SK-N-SH treated with all-trans-retinoic acid at 6 μM for 48 hours (cell line): ENCODE data around the gene PIGBOS1.
A peak's percentile ranks its signal among the peaks of the same experiment; 100 is the strongest.

ENCODE experiments used
- ATAC-seq: fragments of 200-7000 bp; cut with Tn5 transposase; 3 replicates; pipeline ENCODE4 v1.9.1; 2020; ENCODE audit warnings: mild to moderate bottlenecking, moderate library complexity
- ARNTL ChIP-seq: fragments of 450-650 bp; formaldehyde crosslinking; IDR thresholded peaks from 2 replicates; pipeline ENCODE4 v1.5.0; 2020; ENCODE audit warnings: low read depth, mild to moderate bottlenecking, moderate library complexity, borderline replicate concordance
- BACH2 ChIP-seq: fragments of 250-450 bp; sonication (Bioruptor Pico); IDR thresholded peaks from 2 replicates; pipeline ENCODE4 v1.9.0; 2021; ENCODE audit warnings: mild to moderate bottlenecking, borderline replicate concordance
- CREB5 ChIP-seq: fragments of 250-450 bp; sonication (Bioruptor Pico); IDR thresholded peaks from 2 replicates; pipeline ENCODE4 v1.5.1; 2020; ENCODE audit warnings: low read depth, mild to moderate bottlenecking, moderate library complexity
- CSDC2 ChIP-seq: fragments of 250-450 bp; sonication (Bioruptor Pico); IDR thresholded peaks from 2 replicates; pipeline ENCODE4 v1.5.0; 2020; ENCODE audit warnings: mild to moderate bottlenecking, moderate library complexity
- ESRRG ChIP-seq: fragments of 250-450 bp; sonication (Bioruptor Pico); IDR thresholded peaks from 2 replicates; pipeline ENCODE4 v1.6.1; 2021; ENCODE audit warnings: mild to moderate bottlenecking
- GLIS3 ChIP-seq: fragments of 250-450 bp; sonication (Bioruptor Pico); IDR thresholded peaks from 2 replicates; pipeline ENCODE4 v1.5.0; 2020; ENCODE audit warnings: mild to moderate bottlenecking, moderate library complexity
- ISL1 ChIP-seq: fragments of 250-450 bp; sonication (Bioruptor Pico); IDR thresholded peaks from 2 replicates; pipeline ENCODE4 v2.1.2; 2022; ENCODE audit warnings: mild to moderate bottlenecking, moderate library complexity
- OSR1 ChIP-seq: fragments of 250-450 bp; sonication (Bioruptor Pico); IDR thresholded peaks from 2 replicates; pipeline ENCODE4 v1.8.0; 2022; ENCODE audit warnings: moderate library complexity, mild to moderate bottlenecking, inconsistent platforms
- POU6F1 ChIP-seq: fragments of 250-450 bp; sonication (Bioruptor Pico); IDR thresholded peaks from 2 replicates; pipeline ENCODE4 v1.8.0; 2021; ENCODE audit warnings: low read depth, mild to moderate bottlenecking, moderate library complexity, borderline replicate concordance
- RARB ChIP-seq: fragments of 250-450 bp; sonication (Bioruptor Pico); IDR thresholded peaks from 2 replicates; pipeline ENCODE4 v1.8.0; 2021; ENCODE audit warnings: mild to moderate bottlenecking, moderate library complexity
- SNAI2 ChIP-seq: fragments of 250-450 bp; sonication (Bioruptor Pico); IDR thresholded peaks from 2 replicates; pipeline ENCODE4 v1.5.0; 2020; ENCODE audit warnings: mild to moderate bottlenecking, moderate library complexity
- TCF4 ChIP-seq: fragments of 250-450 bp; sonication (Bioruptor Pico); IDR thresholded peaks from 2 replicates; pipeline ENCODE4 v1.8.0; 2021; ENCODE audit warnings: mild to moderate bottlenecking, moderate library complexity, borderline replicate concordance
- TOX ChIP-seq: fragments of 250-450 bp; sonication (Bioruptor Pico); IDR thresholded peaks from 2 replicates; pipeline ENCODE4 v1.8.0; 2021; ENCODE audit warnings: mild to moderate bottlenecking, moderate library complexity, borderline replicate concordance
- TSHZ2 ChIP-seq: fragments of 250-450 bp; sonication (Bioruptor Pico); IDR thresholded peaks from 2 replicates; pipeline ENCODE4 v1.5.0; 2020; ENCODE audit warnings: mild to moderate bottlenecking, moderate library complexity
- ZC3H10 ChIP-seq: fragments of 250-450 bp; sonication (Bioruptor Pico); IDR thresholded peaks from 2 replicates; pipeline ENCODE4 v1.5.1; 2021; ENCODE audit warnings: mild to moderate bottlenecking, moderate library complexity
- ZFP3 ChIP-seq: fragments of 250-450 bp; sonication (Bioruptor Pico); IDR thresholded peaks from 2 replicates; pipeline ENCODE4 v1.5.0; 2020; ENCODE audit warnings: mild to moderate bottlenecking, moderate library complexity
- ZFP30 ChIP-seq: fragments of 450-650 bp; formaldehyde crosslinking; IDR thresholded peaks from 2 replicates; pipeline ENCODE4 v1.5.0; 2022; ENCODE audit warnings: mild to moderate bottlenecking, moderate library complexity
- ZNF565 ChIP-seq: fragments of 450-650 bp; formaldehyde crosslinking; conservative IDR thresholded peaks from 2 replicates; pipeline ENCODE4 v1.5.0; 2020; ENCODE audit warnings: low read depth, mild to moderate bottlenecking, moderate library complexity
- TF ChIP-seq, protein P1 (sequence below): fragments of 250-450 bp; sonication (Bioruptor Pico); IDR thresholded peaks from 2 replicates; pipeline ENCODE4 v1.5.1; 2021; ENCODE audit warnings: mild to moderate bottlenecking, moderate library complexity

Gene PIGBOS1

DNA sequence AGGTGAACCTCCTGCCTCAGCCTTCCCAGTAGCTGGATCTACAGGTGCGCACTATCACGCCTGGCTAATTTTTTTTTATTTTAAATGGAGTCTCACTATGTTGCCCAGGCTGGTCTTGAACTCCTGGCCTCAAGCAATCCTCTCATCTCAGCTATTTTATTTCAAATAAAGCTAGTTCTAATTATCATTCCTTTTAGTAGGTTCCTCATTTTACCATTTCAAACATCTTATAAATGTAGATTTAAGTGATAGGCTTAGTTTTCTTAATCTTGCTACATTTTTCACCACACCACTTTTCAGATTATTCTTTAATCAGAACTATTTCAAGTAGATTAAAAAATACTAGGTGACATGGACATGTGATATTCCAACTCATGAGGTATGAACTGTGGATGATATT lies 30.4 kb upstream of the PIGBOS1 start (continued):
- TF ChIP-seq POU6F1 (CRISPR knock-in tag), result no peak
- no peak for TF ChIP-seq ARNTL (CRISPR knock-in tag)
- no peak for TF ChIP-seq BACH2 (CRISPR knock-in tag)

- no peak for TF ChIP-seq CSDC2 (CRISPR knock-in tag)
- no peak for TF ChIP-seq TSHZ2 (CRISPR knock-in tag)
- TF ChIP-seq ZFP3 (CRISPR knock-in tag), result no peak
- TF ChIP-seq ARNTL (CRISPR knock-in tag), result no peak
- no peak for TF ChIP-seq GLIS3 (CRISPR knock-in tag)
- TF ChIP-seq RARB, result no peak
- no peak for TF ChIP-seq BACH2 (CRISPR knock-in tag)
- TF ChIP-seq TCF4 (CRISPR knock-in tag), result no peak
- TF ChIP-seq ESRRG (CRISPR knock-in tag), result no peak
- TF ChIP-seq, protein P1, sequence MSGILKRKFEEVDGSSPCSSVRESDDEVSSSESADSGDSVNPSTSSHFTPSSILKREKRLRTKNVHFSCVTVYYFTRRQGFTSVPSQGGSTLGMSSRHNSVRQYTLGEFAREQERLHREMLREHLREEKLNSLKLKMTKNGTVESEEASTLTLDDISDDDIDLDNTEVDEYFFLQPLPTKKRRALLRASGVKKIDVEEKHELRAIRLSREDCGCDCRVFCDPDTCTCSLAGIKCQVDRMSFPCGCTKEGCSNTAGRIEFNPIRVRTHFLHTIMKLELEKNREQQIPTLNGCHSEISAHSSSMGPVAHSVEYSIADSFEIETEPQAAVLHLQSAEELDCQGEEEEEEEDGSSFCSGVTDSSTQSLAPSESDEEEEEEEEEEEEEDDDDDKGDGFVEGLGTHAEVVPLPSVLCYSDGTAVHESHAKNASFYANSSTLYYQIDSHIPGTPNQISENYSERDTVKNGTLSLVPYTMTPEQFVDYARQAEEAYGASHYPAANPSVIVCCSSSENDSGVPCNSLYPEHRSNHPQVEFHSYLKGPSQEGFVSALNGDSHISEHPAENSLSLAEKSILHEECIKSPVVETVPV (CRISPR knock-in tag), result no peak
- no peak for TF ChIP-seq ISL1 (CRISPR knock-in tag)
- TF ChIP-seq ZC3H10 (CRISPR knock-in tag), result no peak
- TF ChIP-seq, all 23 proteins: peak for 0
- ATAC-seq, result no peak
Measured at GRCh38 chr15:55348281-55348778, 29.4 kb upstream of the PIGBOS1 start.

DNA sequence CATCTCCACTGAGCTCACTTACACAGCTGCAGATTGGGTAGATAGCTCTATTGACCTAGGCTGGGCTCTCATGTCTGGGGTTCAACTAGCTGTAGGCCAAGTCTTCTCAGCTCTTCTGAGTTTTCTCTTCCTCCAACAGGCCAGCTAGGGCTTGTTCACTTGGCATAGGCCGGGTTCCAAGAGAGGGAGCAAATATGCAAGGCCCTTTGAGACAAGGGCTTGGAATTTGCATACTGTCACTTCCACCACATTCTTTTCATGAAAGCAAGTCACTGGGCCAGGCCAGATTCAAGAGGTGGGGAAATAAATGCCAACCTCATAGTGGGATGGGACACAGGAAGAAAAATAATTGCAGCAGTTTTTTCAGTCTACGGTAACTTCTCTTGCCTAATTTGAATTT lies 25.3 kb upstream of the PIGBOS1 start:
- peak; percentile 51 for ATAC-seq

GRCh38 chr15:55343168-55343567 lies 24.2 kb upstream of the PIGBOS1 start:
- peak; percentile 80 for ATAC-seq
- TF ChIP-seq CREB5 (CRISPR knock-in tag) (no peak), OSR1 (CRISPR knock-in tag) (no peak), ZC3H10 (CRISPR knock-in tag) (no peak), ZNF565 (CRISPR knock-in tag) (no peak), ARNTL (CRISPR knock-in tag) (no peak), GLIS3 (CRISPR knock-in tag) (no peak), ZFP30 (CRISPR knock-in tag) (no peak), RARB (no peak), CSDC2 (CRISPR knock-in tag) (no peak), ESRRG (CRISPR knock-in tag) (no peak), TOX (CRISPR knock-in tag) (no peak), ZFP3 (CRISPR knock-in tag) (no peak)
- TF ChIP-seq, protein P1 (CRISPR knock-in tag), result no peak

More for the DNA sequence above, 25.3 kb upstream of the PIGBOS1 start:
- no peak for TF ChIP-seq ARNTL (CRISPR knock-in tag)
- TF ChIP-seq SNAI2 (CRISPR knock-in tag), result no peak
- TF ChIP-seq ESRRG (CRISPR knock-in tag), result no peak
- TF ChIP-seq GLIS3 (CRISPR knock-in tag), result no peak
- no peak for TF ChIP-seq TSHZ2 (CRISPR knock-in tag)
- TF ChIP-seq BACH2 (CRISPR knock-in tag), result no peak
- no peak for TF ChIP-seq ZFP30 (CRISPR knock-in tag)
